Suprapubic skin (tissue), 3 donors: Measurements from ENCODE around the gene PABPC3.

Experiments used
- CTCF ChIP-seq, 2 donors: fragments of 200-600 bp in 1 of 2; fragments of 450-650 bp in 1 of 2; sonication (generic) in 1 of 2; IDR thresholded peaks; one replicate each; pipeline ENCODE4 v1.5.1; 2016 to 2019; ENCODE audit warnings: antibody characterized with exemption in 2 of 2, mild to moderate bottlenecking in 1 of 2, moderate library complexity in 1 of 2
- POLR2A ChIP-seq, 2 donors: fragments of 450-650 bp; IDR thresholded peaks; one replicate each; pipeline ENCODE4 v1.6.1; 2017; ENCODE audit warnings: antibody characterized with exemption in 2 of 2, mild to moderate bottlenecking in 2 of 2, moderate library complexity in 2 of 2

GRCh38 chr13:25085125-25085742 is 10.7 kb upstream of the PABPC3 start:
- no peak for TF ChIP-seq POLR2A (IDR thresholded peaks at IDR 0.05)
- peak; percentile 1 to 40 for TF ChIP-seq CTCF (IDR thresholded peaks at IDR 0.05)
